SK-N-SH (cell line): Measurements from ENCODE around the gene EXOC1. TPM values are rescaled to one million over a fixed set of nuclear protein-coding genes. Genes with fewer than 3 reads are reported as not detected.

ENCODE experiments used
- CTCF ChIA-PET: fragments of 300-600, 350-600 bp; formaldehyde crosslinking; extraction: SDS; loops from one replicate; lab custom pipeline; 2021; lab: Yijun Ruan, JAX
- POLR2A ChIA-PET: fragments of 350-600 bp; sonication (Branson Sonifier 250); formaldehyde crosslinking; extraction: SDS; loops from one replicate; lab custom pipeline; 2020; ENCODE audit warnings: antibody characterized with exemption, inconsistent platforms; lab: Yijun Ruan, JAX
- DNase-seq: peaks from one replicate; pipeline ENCODE4 v3.0.0; 2012
- H2AFZ ChIP-seq: fragments of 200-600 bp; sonication (generic); 2 replicates; pipeline ENCODE4 v1.8.1; 2016; ENCODE audit warnings: antibody characterized with exemption, mild to moderate bottlenecking, low read depth
- H3F3A ChIP-seq: fragments of 200-600 bp; sonication (generic); replicated peaks from 2 replicates; pipeline ENCODE3; 2016; ENCODE audit warnings: antibody characterized with exemption, mild to moderate bottlenecking; ENCODE audit not compliant: insufficient read depth
- H3K27ac ChIP-seq, 2 experiments: fragments of 200-500 bp in 1 of 2; fragments of 200-600 bp in 1 of 2; sonication (Bioruptor generic) in 1 of 2; sonication (generic), shearing (Covaris generic) in 1 of 2; 2 replicates each; pipeline versions ENCODE4 v1.5.1 to v1.6.1; 2014 to 2016; ENCODE audit warnings: low read depth in 2 of 2, inconsistent platforms in 1 of 2, low read length in 1 of 2, mild to moderate bottlenecking in 1 of 2, mixed read lengths in 1 of 2
- H3K27me3 ChIP-seq: fragments of 200-600 bp; sonication (generic), shearing (Covaris generic); 2 replicates; pipeline ENCODE4 v1.6.1; 2016; ENCODE audit warnings: mixed run types; ENCODE audit not compliant: insufficient read depth
- H3K36me3 ChIP-seq, 2 experiments: fragments of 200-500 bp in 1 of 2; fragments of 200-600 bp in 1 of 2; sonication (Bioruptor generic) in 1 of 2; sonication (generic) in 1 of 2; replicated peaks in 1 of 2; 2 replicates each; pipeline versions ENCODE3 to v1.5.1; 2014 to 2016; ENCODE audit warnings: low read length in 1 of 2, mild to moderate bottlenecking in 1 of 2; ENCODE audit not compliant: insufficient read depth in 2 of 2, control insufficient read depth in 1 of 2
- H3K4me1 ChIP-seq, 2 experiments: fragments of 200-500 bp in 1 of 2; fragments of 200-600 bp in 1 of 2; sonication (Bioruptor generic) in 1 of 2; sonication (generic), shearing (Covaris generic) in 1 of 2; 2 replicates each; pipeline versions ENCODE4 v1.5.1 to v1.6.1; 2014 to 2016; ENCODE audit warnings: low read depth in 1 of 2, low read length in 1 of 2, mixed run types in 1 of 2; ENCODE audit not compliant: insufficient read depth in 2 of 2, control insufficient read depth in 1 of 2
- H3K4me2 ChIP-seq: fragments of 200-600 bp; sonication (generic), shearing (Covaris generic); 2 replicates; pipeline ENCODE4 v1.6.1; 2017; ENCODE audit warnings: mixed run types
- H3K4me3 ChIP-seq, 2 experiments: fragments of 200-500 bp in 1 of 2; fragments of 200-600 bp in 1 of 2; sonication (Bioruptor generic) in 1 of 2; sonication (generic), shearing (Covaris generic) in 1 of 2; 2 replicates each; pipeline versions ENCODE4 v1.5.1 to v1.8.1; 2014 to 2016; ENCODE audit warnings: low read depth in 2 of 2, inconsistent platforms in 1 of 2, low read length in 1 of 2, mild to moderate bottlenecking in 1 of 2, mixed read lengths in 1 of 2, moderate library complexity in 1 of 2
- H3K79me2 ChIP-seq: fragments of 200-600 bp; sonication (generic); 2 replicates; pipeline ENCODE4 v1.8.1; 2017; ENCODE audit warnings: mild to moderate bottlenecking; ENCODE audit not compliant: insufficient read depth
- H3K9ac ChIP-seq: fragments of 200-600 bp; sonication (generic); 2 replicates; pipeline ENCODE4 v1.6.1; 2017; ENCODE audit warnings: mixed run types
- H3K9me2 ChIP-seq: fragments of 200-600 bp; sonication (generic); 2 replicates; pipeline ENCODE4 v1.6.1; 2017; ENCODE audit warnings: mixed run types
- H3K9me3 ChIP-seq: fragments of 200-600 bp; sonication (generic); 2 replicates; pipeline ENCODE4 v1.6.1; 2017; ENCODE audit warnings: mixed run types, mild to moderate bottlenecking, moderate library complexity
- H4K20me1 ChIP-seq: fragments of 200-600 bp; sonication (generic); 2 replicates; pipeline ENCODE4 v1.6.1; 2017; ENCODE audit warnings: mild to moderate bottlenecking, mixed run types; ENCODE audit not compliant: insufficient read depth
- CHD2 ChIP-seq: fragments of 150-350 bp; IDR thresholded peaks from 2 replicates; pipeline ENCODE4 v1.6.1; 2018; ENCODE audit warnings: low read length; ENCODE audit not compliant: partially characterized antibody
- CTCF ChIP-seq: fragments of 200-600 bp; sonication (generic); IDR thresholded peaks from 2 replicates; pipeline ENCODE4 v1.6.1; 2017; ENCODE audit warnings: antibody characterized with exemption, mild to moderate bottlenecking, moderate library complexity
- ELF1 ChIP-seq: IDR thresholded peaks from 2 replicates; pipeline ENCODE4 v1.4.0; 2012
- FOSL2 ChIP-seq: IDR thresholded peaks from 2 replicates; pipeline ENCODE4 v1.4.0; 2012; ENCODE audit warnings: low read depth, mild to moderate bottlenecking, moderate library complexity, borderline replicate concordance
- FOXJ3 ChIP-seq: sonication (generic); formaldehyde crosslinking; IDR thresholded peaks from 2 replicates; pipeline ENCODE4 v1.5.1; 2020; ENCODE audit warnings: mild to moderate bottlenecking, missing genetic modification reagents
- FOXM1 ChIP-seq: IDR thresholded peaks from 2 replicates; pipeline ENCODE4 v1.4.0; 2012; ENCODE audit warnings: low read depth, mild to moderate bottlenecking
- GABPA ChIP-seq: IDR thresholded peaks from 2 replicates; pipeline ENCODE4 v1.4.0; 2012; ENCODE audit warnings: low read depth, mild to moderate bottlenecking
- IRF3 ChIP-seq: fragments of 150-350 bp; IDR thresholded peaks from 2 replicates; pipeline ENCODE4 v1.6.1; 2016; ENCODE audit warnings: mild to moderate bottlenecking, low read depth, low read length
- JUND ChIP-seq: IDR thresholded peaks from 2 replicates; pipeline ENCODE4 v1.4.0; 2012
- MXI1 ChIP-seq: IDR thresholded peaks from 2 replicates; pipeline ENCODE4 v1.6.1; 2012; ENCODE audit warnings: mild to moderate bottlenecking, low read depth, low read length, improper control_type of control experiment
- NFIC ChIP-seq: IDR thresholded peaks from 2 replicates; pipeline ENCODE4 v1.4.0; 2012; ENCODE audit warnings: borderline replicate concordance
- POLR2AphosphoS5 ChIP-seq: IDR thresholded peaks from 2 replicates; pipeline ENCODE4 v1.6.1; 2012; ENCODE audit warnings: low read depth, low read length
- RAD21 ChIP-seq: IDR thresholded peaks from 2 replicates; pipeline ENCODE4 v1.6.1; 2012; ENCODE audit warnings: mild to moderate bottlenecking, low read length
- RXRA ChIP-seq: IDR thresholded peaks from 2 replicates; pipeline ENCODE4 v1.4.0; 2012; ENCODE audit warnings: low read depth, mild to moderate bottlenecking, borderline replicate concordance
- SIN3A ChIP-seq: IDR thresholded peaks from 2 replicates; pipeline ENCODE4 v1.6.1; 2012; ENCODE audit warnings: low read depth, mild to moderate bottlenecking, low read length, moderate library complexity, borderline replicate concordance
- SMC3 ChIP-seq: IDR thresholded peaks from 2 replicates; pipeline ENCODE4 v1.6.1; 2012; ENCODE audit warnings: low read depth, low read length, improper control_type of control experiment
- TCF12 ChIP-seq: IDR thresholded peaks from 2 replicates; pipeline ENCODE4 v1.4.0; 2012
- TEAD4 ChIP-seq: IDR thresholded peaks from 2 replicates; pipeline ENCODE4 v1.4.0; 2012; ENCODE audit warnings: mild to moderate bottlenecking, borderline replicate concordance; ENCODE audit not compliant: insufficient read depth
- WGBS: methylation state at CpG from one replicate; pipeline ENCODE4 v1.1.6; 2017; ENCODE audit warnings: low lambda C conversion rate; 5-methylcytosine and 5-hydroxymethylcytosine counted together
- polyA plus RNA-seq, 3 experiments: library from polyadenylated mRNA; depleted of rRNA; stranded (reverse); fragments of >200 nt; gene quantifications; 2 replicates each; pipeline ENCODE4 v1.2.3, GENCODE V29; 2012
- TF ChIP-seq, protein P1 (sequence below): IDR thresholded peaks from 2 replicates; pipeline ENCODE4; 2012
- TF ChIP-seq, protein P2 (sequence below): fragments of 150-350 bp; IDR thresholded peaks from 2 replicates; pipeline ENCODE4 v1.6.1; 2017; ENCODE audit warnings: antibody characterized with exemption, low read length, low read depth, borderline replicate concordance

EXOC1 gene
- polyA plus RNA-seq, 1 of the 3 experiments (the other 2 are of a cell fraction), result 13.5 TPM

- CTCF ChIA-PET, result interaction anchor here (0.6 to 3.5 kb wide), 16 partner anchors 8 to 519 kb away, joined by 3 to 21 read pairs (median 4); partner anchors contain the start of genes CEP135, EXOC1, EXOC1L and SRD5A3
- H3F3A ChIP-seq, result peaks cover 30% of the 10 kb centered on the region
- H3K9ac ChIP-seq, result no peak overlapping the region
- peak overlapping the region; percentile 62 to 79 for H3K27ac ChIP-seq
- no peak overlapping the region for H2AFZ ChIP-seq
- POLR2A ChIA-PET, result no interaction called here
- peaks cover 26% of the 10 kb centered on the region; the same call in 1 of the 2 replicates for H3K79me2 ChIP-seq
- no peak for DNase-seq
- no peaks in the 10 kb centered on the region for H3K27me3 ChIP-seq
- peaks cover 2 to 10% of the 10 kb centered on the region in 2 experiments; a peak in 3 of 4 replicates for H3K4me1 ChIP-seq
- 10% methylated on average over 2 of the region's 2 CpGs for WGBS
- no peak overlapping the region for H3K4me3 ChIP-seq
- H3K9me2 ChIP-seq, result no peaks in the 10 kb centered on the region
- no peaks in the 10 kb centered on the region for H3K9me3 ChIP-seq
- peaks cover 4% of the 10 kb centered on the region for H4K20me1 ChIP-seq
- H3K4me2 ChIP-seq, result peak overlapping the region; percentile 52; the same call in 1 of the 2 replicates
- peaks cover 54 to 66% of the 10 kb centered on the region in 2 experiments for H3K36me3 ChIP-seq
- TF ChIP-seq FOSL2, result peak; percentile 63
- TF ChIP-seq TCF12, result peak; percentile 63; the same call in 1 of the 2 replicates
- TF ChIP-seq SIN3A, result no peak
- peak; percentile 64 for TF ChIP-seq JUND
Measured at GRCh38 chr4:55865228-55865806, 11.9 kb downstream of the EXOC1 start.

GRCh38 chr4:55866290-55866907, 13.0 kb downstream of the EXOC1 start:
- Histone ChIP-seq H3F3A (peaks cover 30% of the 10 kb centered on the region), H3K4me3 (no peak overlapping the region; a peak in 1 of 4 replicates), H3K27ac (peak overlapping the region; percentile 62 to 79), H3K4me1 (peaks cover 2 to 10% of the 10 kb centered on the region in 2 experiments; a peak in 3 of 4 replicates), H3K9me3 (no peaks in the 10 kb centered on the region), H3K4me2 (peak overlapping the region; percentile 52; the same call in 1 of the 2 replicates), H3K9me2 (no peaks in the 10 kb centered on the region), H3K36me3 (peaks cover 54 to 66% of the 10 kb centered on the region in 2 experiments), H3K79me2 (peaks cover 23% of the 10 kb centered on the region; the same call in 1 of the 2 replicates), H3K27me3 (no peaks in the 10 kb centered on the region), H3K9ac (no peak overlapping the region; the same call in 1 of the 2 replicates), H2AFZ (no peak overlapping the region), H4K20me1 (peaks cover 4% of the 10 kb centered on the region)
- no peak for DNase-seq
- 36% methylated on average over 2 of the region's 2 CpGs for WGBS
- ChIA-PET CTCF (interaction anchor here (0.7 to 3.5 kb wide), 24 partner anchors 9 to 892 kb away, joined by 3 to 21 read pairs (median 4); partner anchors contain the start of genes CEP135 and EXOC1), POLR2A (no interaction called here)
- TF ChIP-seq, protein P1, sequence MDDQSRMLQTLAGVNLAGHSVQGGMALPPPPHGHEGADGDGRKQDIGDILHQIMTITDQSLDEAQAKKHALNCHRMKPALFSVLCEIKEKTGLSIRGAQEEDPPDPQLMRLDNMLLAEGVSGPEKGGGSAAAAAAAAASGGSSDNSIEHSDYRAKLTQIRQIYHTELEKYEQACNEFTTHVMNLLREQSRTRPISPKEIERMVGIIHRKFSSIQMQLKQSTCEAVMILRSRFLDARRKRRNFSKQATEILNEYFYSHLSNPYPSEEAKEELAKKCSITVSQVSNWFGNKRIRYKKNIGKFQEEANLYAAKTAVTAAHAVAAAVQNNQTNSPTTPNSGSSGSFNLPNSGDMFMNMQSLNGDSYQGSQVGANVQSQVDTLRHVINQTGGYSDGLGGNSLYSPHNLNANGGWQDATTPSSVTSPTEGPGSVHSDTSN, result no peak
- peak; percentile 87 for TF ChIP-seq FOSL2
- TF ChIP-seq RXRA, result peak; percentile 42; the same call in 1 of the 2 replicates
- TF ChIP-seq CTCF, result no peak
- peak; percentile 75 for TF ChIP-seq JUND
- no peak for TF ChIP-seq SMC3
- TF ChIP-seq FOXM1, result no peak
- TF ChIP-seq CHD2, result no peak
- no peak for TF ChIP-seq FOXJ3 (CRISPR knock-in tag)
- no peak for TF ChIP-seq RAD21
- TF ChIP-seq NFIC, result peak; percentile 19; the same call in 1 of the 2 replicates
- TF ChIP-seq MXI1, result no peak
- TF ChIP-seq TCF12, result peak; percentile 49
- TF ChIP-seq, protein P2, sequence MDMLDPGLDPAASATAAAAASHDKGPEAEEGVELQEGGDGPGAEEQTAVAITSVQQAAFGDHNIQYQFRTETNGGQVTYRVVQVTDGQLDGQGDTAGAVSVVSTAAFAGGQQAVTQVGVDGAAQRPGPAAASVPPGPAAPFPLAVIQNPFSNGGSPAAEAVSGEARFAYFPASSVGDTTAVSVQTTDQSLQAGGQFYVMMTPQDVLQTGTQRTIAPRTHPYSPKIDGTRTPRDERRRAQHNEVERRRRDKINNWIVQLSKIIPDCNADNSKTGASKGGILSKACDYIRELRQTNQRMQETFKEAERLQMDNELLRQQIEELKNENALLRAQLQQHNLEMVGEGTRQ, result no peak
- TF ChIP-seq IRF3, result no peak
- TF ChIP-seq GABPA, result no peak
- TF ChIP-seq POLR2AphosphoS5, result no peak
- no peak for TF ChIP-seq ELF1
- TF ChIP-seq TEAD4, result no peak
